ENCODE measurements around the gene ISCA1. TPM values are rescaled to one million over a fixed set of nuclear protein-coding genes. Genes with fewer than 3 reads are reported as not detected.

ISCA1 gene
- total RNA-seq, 1 donor from 2014 or later = 24.1 TPM

DNA sequence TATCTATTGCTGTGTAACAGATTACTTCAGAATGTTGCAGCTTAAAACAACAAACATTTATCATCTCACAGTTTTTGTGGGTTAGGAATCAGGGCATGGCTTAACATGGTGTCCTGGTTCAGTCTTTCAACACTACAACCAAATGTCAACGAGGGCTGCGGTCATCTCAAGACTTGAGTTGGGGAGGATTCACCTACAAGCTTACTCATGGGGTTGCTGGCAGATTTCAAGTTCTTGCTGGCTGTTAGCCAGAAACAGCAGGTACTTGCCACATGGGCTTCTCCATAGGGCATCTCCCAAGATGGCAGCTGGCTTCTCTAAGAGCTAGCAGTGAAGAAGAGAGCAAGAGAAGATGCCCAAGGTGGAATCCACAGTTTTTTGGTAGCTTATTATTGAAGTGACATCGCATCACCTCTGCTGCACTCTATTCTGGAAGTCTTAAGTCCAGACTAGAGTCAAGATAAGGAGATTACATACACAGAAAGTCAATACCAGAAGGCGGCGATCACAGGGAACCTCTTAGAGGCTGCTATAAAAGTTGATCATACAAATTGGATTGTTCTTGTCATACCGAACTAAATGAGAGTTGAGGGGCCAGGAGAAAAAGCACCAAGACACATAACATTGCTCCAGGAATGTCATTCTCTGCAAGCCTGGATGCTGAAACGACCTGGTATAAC lies 65.1 kb downstream of the ISCA1 start:
- Mint-ChIP-seq H3K4me1 (ENCODE audit: low read depth) (no peaks in the 10 kb centered on the region), H3K27me3 (ENCODE audit: low read depth) (no peaks in the 10 kb centered on the region), H3K4me3 (ENCODE audit: unreplicated experiment) (no peak overlapping the region)

More for the DNA sequence above, 65.1 kb downstream of the ISCA1 start:
- Mint-ChIP-seq H3K9me3 (ENCODE audit: low read depth) (peaks cover 3% of the 10 kb centered on the region), H3K36me3 (ENCODE audit: low read depth) (no peaks in the 10 kb centered on the region), H3K27ac (ENCODE audit: unreplicated experiment) (no peak overlapping the region)
- no peak for DNase-seq (ENCODE audit: low spot score)
- TF ChIP-seq, protein P1, sequence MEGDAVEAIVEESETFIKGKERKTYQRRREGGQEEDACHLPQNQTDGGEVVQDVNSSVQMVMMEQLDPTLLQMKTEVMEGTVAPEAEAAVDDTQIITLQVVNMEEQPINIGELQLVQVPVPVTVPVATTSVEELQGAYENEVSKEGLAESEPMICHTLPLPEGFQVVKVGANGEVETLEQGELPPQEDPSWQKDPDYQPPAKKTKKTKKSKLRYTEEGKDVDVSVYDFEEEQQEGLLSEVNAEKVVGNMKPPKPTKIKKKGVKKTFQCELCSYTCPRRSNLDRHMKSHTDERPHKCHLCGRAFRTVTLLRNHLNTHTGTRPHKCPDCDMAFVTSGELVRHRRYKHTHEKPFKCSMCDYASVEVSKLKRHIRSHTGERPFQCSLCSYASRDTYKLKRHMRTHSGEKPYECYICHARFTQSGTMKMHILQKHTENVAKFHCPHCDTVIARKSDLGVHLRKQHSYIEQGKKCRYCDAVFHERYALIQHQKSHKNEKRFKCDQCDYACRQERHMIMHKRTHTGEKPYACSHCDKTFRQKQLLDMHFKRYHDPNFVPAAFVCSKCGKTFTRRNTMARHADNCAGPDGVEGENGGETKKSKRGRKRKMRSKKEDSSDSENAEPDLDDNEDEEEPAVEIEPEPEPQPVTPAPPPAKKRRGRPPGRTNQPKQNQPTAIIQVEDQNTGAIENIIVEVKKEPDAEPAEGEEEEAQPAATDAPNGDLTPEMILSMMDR (IDR thresholded peaks at IDR 0.05) = no peak

Other genes starting within 250 kb of the ISCA1 start
- 55.0 to 88.8 TPM (median 56.0 TPM) in 3 replicates for gene GOLM1, start 183.0 kb downstream of the ISCA1 start, total RNA-seq
- gene C9orf153, start 22.9 kb downstream of the ISCA1 start, total RNA-seq = 0.48 TPM in 1 of 3 replicates, not detected in the others
- gene TUT7, start 71.9 kb upstream of the ISCA1 start, total RNA-seq = 22.3 to 33.9 TPM (median 22.8 TPM) in 3 replicates